Measurements from ENCODE around the gene PUSL1. TPM values are rescaled to one million over a fixed set of nuclear protein-coding genes. Genes with fewer than 3 reads are reported as not detected.
A peak's percentile ranks its signal among the peaks of the same experiment; 100 is the strongest.

Gene PUSL1
- total RNA-seq, 1 experiment from 2014 or later, result 132 TPM

GRCh38 chr1:1273209-1273511 is 35.2 kb upstream of the PUSL1 start:
- Histone ChIP-seq H3K79me2 (ENCODE audit: low read length) (peaks cover 62% of the 10 kb centered on the region), H3K9ac (ENCODE audit: low read length) (peak overlapping the region; percentile 98), H2AFZ (ENCODE audit: low read length) (no peak overlapping the region), H4K20me1 (ENCODE audit: low read length) (peaks cover 12% of the 10 kb centered on the region), H3K36me3 (ENCODE audit: low read depth, low read length) (peaks cover 18% of the 10 kb centered on the region; the same call in 1 of the 2 replicates), H3K4me3 (ENCODE audit: low read length) (peak overlapping the region; percentile 96), H3K27me3 (ENCODE audit: low read length) (no peaks in the 10 kb centered on the region), H3F3A (ENCODE audit: low read length, unreplicated experiment) (peaks cover 3% of the 10 kb centered on the region), H3K27ac (ENCODE audit: low read length) (peak overlapping the region; percentile 90), H3K4me1 (ENCODE audit: insufficient read depth, low read length) (peaks cover 29% of the 10 kb centered on the region), H3K4me2 (ENCODE audit: low read length) (peak overlapping the region; percentile 100), H3K9me2 (replicated peaks; ENCODE audit: low read length) (no peaks in the 10 kb centered on the region), H3K9me3 (ENCODE audit: low read length) (no peaks in the 10 kb centered on the region)
- intact Hi-C loops (cut with micrococcal nuclease), result no loop called here
- ATAC-seq (no peak; the same call in 1 of the 2 replicates), DNase-seq (no peak)
- POLR2A ChIA-PET (ENCODE audit: unreplicated experiment), result interaction anchor here (0.5 to 0.6 kb wide), 2 partner anchors 260 to 292 kb away, joined by 4 to 11 read pairs; partner anchors contain the start of gene ISG15
- CTCF ChIA-PET, result interaction anchor here (0.5 to 0.6 kb wide), 3 partner anchors 157 to 194 kb away, joined by 3 to 11 read pairs (median 8); no protein-coding TSS in a partner anchor
- no peak for TF ChIP-seq EZH2 (IDR thresholded peaks at IDR 0.05; ENCODE audit: low read length, unreplicated experiment)
- no peak for TF ChIP-seq EZH2phosphoT487 (IDR thresholded peaks at IDR 0.05; ENCODE audit: borderline replicate concordance, low read length)
- no TSS peak for BruUV-seq (replicated peaks)

- ATAC-seq, result peak; percentile 80
- ChIA-PET CTCF (interaction anchor here (0.5 to 0.6 kb wide), 4 partner anchors 43 to 195 kb away, joined by 3 to 11 read pairs (median 6); no protein-coding TSS in a partner anchor), POLR2A (ENCODE audit: unreplicated experiment) (interaction anchor here (0.6 kb wide), 2 partner anchors 10 to 293 kb away, joined by 3 to 11 read pairs; no protein-coding TSS in a partner anchor)
- TF ChIP-seq CTCF (conservative IDR thresholded peaks at IDR 0.05; ENCODE audit: low read depth, low read length), result no peak
- TF ChIP-seq EZH2 (IDR thresholded peaks at IDR 0.05; ENCODE audit: low read length, unreplicated experiment), result no peak
- TF ChIP-seq EZH2phosphoT487 (IDR thresholded peaks at IDR 0.05; ENCODE audit: borderline replicate concordance, low read length), result no peak
- peak within 1 kb of the TSS; percentile 78 for H2AFZ ChIP-seq (ENCODE audit: low read length)
- H4K20me1 ChIP-seq (ENCODE audit: low read length), result peaks cover 12% of the 10 kb centered on the region
- peak within 1 kb of the TSS; percentile 90 for H3K27ac ChIP-seq (ENCODE audit: low read length)
- H3K4me1 ChIP-seq (ENCODE audit: insufficient read depth, low read length), result peaks cover 29% of the 10 kb centered on the region
- peaks cover 13% of the 10 kb centered on the region; the same call in 1 of the 2 replicates for H3K36me3 ChIP-seq (ENCODE audit: low read depth, low read length)
- H3K4me3 ChIP-seq (ENCODE audit: low read length), result peak within 1 kb of the TSS; percentile 96
- H3F3A ChIP-seq (ENCODE audit: low read length, unreplicated experiment), result peaks cover 3% of the 10 kb centered on the region
- H3K9me2 ChIP-seq (replicated peaks; ENCODE audit: low read length), result no peaks in the 10 kb centered on the region
- intact Hi-C loops (cut with micrococcal nuclease), result no loop called here
- H3K27me3 ChIP-seq (ENCODE audit: low read length), result no peaks in the 10 kb centered on the region
- DNase-seq, result peak; percentile 91
- no peaks in the 10 kb centered on the region for H3K9me3 ChIP-seq (ENCODE audit: low read length)
- H3K79me2 ChIP-seq (ENCODE audit: low read length), result peaks cover 57% of the 10 kb centered on the region
- BruUV-seq (replicated peaks), result no TSS peak
- H3K4me2 ChIP-seq (ENCODE audit: low read length), result peak within 1 kb of the TSS; percentile 100
- peak within 1 kb of the TSS; percentile 98 for H3K9ac ChIP-seq (ENCODE audit: low read length)
Measured at GRCh38 chr1:1273512-1274298, 34.7 kb upstream of the PUSL1 start, which contains the start of gene UBE2J2. Gene UBE2J2, minus strand, starts transcription at chr1:1273854. Its CDS starts 5,862 bp downstream, at chr1:1267992.

GRCh38 chr1:1274299-1274930 is 34.0 kb upstream of the PUSL1 start:
- no peak for TF ChIP-seq EZH2phosphoT487 (IDR thresholded peaks at IDR 0.05; ENCODE audit: borderline replicate concordance, low read length)
- TF ChIP-seq CTCF (conservative IDR thresholded peaks at IDR 0.05; ENCODE audit: low read depth, low read length), result no peak
- no peak for TF ChIP-seq EZH2 (IDR thresholded peaks at IDR 0.05; ENCODE audit: low read length, unreplicated experiment)
- H3K9me2 ChIP-seq (replicated peaks; ENCODE audit: low read length), result no peaks in the 10 kb centered on the region
- H3K79me2 ChIP-seq (ENCODE audit: low read length), result peaks cover 50% of the 10 kb centered on the region
- H3K27ac ChIP-seq (ENCODE audit: low read length), result peak overlapping the region; percentile 23; the same call in 1 of the 2 replicates
- H4K20me1 ChIP-seq (ENCODE audit: low read length), result peaks cover 12% of the 10 kb centered on the region
- peaks cover 13% of the 10 kb centered on the region; the same call in 1 of the 2 replicates for H3K36me3 ChIP-seq (ENCODE audit: low read depth, low read length)
- peaks cover 29% of the 10 kb centered on the region for H3K4me1 ChIP-seq (ENCODE audit: insufficient read depth, low read length)
- CTCF ChIA-PET, result interaction anchor here (0.6 kb wide), 1 partner anchor 43 kb away, joined by 5 read pairs; no protein-coding TSS in a partner anchor
- H3K9me3 ChIP-seq (ENCODE audit: low read length), result no peaks in the 10 kb centered on the region
- H2AFZ ChIP-seq (ENCODE audit: low read length), result peak overlapping the region; percentile 78
- POLR2A ChIA-PET (ENCODE audit: unreplicated experiment), result interaction anchor here (0.6 kb wide), 1 partner anchor 9 kb away, joined by 3 read pairs; no protein-coding TSS in a partner anchor
- intact Hi-C loops (cut with micrococcal nuclease), result no loop called here
- peak overlapping the region; percentile 99 for H3K4me2 ChIP-seq (ENCODE audit: low read length)
- H3K4me3 ChIP-seq (ENCODE audit: low read length), result peak overlapping the region; percentile 96
- H3K9ac ChIP-seq (ENCODE audit: low read length), result peak overlapping the region; percentile 98
- DNase-seq (no peak), ATAC-seq (no peak)
- H3F3A ChIP-seq (ENCODE audit: low read length, unreplicated experiment), result peaks cover 3% of the 10 kb centered on the region
- no peaks in the 10 kb centered on the region for H3K27me3 ChIP-seq (ENCODE audit: low read length)
- no TSS peak for BruUV-seq (replicated peaks)

All from PC-3 (cell line).